Kidney tubule cell (primary cell): ENCODE measurements around the gene WDR6.

Experiments used
- DNase-seq: peaks from one replicate; pipeline ENCODE4 v3.0.0-alpha.2; 2018; ENCODE audit warnings: low spot score

Gene WDR6

DNA sequence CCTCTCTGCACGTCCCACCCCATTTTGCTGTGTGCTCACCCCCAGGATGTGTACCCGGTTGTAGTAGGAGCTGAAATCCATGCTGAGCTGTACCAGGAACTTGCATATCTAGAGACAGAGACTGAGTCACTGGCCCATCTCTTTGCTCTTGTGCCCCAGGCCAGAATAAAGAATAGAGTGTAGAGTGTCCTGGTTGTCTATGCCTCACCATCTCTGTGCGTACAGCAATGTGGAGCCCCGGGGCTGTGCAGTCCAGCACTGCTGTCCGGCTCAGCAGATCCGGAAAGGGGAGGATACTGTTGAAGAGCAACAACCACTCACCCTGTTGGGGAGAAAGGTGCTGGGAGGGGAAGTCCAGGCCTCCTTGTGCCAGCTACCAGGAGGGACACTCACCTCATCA, 8.6 kb downstream of the WDR6 start:
- peak; percentile 29 for DNase-seq

DNA sequence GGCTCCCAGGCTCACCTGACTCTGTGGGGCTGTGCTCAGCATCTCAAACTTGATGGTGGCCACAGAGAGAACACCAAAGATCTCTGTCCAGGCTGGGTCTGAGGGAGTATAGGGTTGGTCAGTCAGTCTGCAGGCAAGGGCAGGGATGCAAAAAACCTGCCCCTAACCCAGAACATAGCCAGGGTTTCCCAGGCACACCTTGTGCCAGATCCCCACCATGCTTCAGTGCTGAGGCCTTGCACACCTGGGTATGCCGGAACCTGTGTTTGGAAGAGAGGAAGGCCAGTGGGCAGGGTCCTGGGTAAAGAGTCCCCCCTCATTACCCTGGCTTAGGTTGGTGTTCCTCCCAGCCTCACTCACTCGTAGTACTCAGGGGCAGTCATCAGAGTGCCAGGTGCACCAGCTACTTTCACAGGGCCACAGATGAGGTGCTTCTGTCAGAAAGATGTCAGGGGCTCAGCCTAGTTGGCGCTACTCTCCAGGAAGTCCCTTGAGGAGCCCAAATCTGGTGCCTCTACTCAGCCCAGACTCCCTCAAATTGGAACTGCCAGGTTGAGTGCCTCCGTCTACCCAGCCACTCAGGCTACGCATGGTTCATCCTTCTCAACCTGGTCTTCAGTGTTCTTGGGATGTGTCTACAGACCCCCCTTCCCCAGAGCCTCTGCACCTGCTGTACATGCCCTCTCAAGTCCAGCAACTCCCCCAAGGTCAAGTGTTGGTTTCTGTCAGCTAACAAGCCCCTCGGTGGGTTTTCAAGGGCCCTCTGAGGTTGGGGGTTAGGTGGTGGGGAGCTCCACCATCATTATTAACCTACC, 9.4 kb downstream of the WDR6 start:
- DNase-seq = no peak

DNA sequence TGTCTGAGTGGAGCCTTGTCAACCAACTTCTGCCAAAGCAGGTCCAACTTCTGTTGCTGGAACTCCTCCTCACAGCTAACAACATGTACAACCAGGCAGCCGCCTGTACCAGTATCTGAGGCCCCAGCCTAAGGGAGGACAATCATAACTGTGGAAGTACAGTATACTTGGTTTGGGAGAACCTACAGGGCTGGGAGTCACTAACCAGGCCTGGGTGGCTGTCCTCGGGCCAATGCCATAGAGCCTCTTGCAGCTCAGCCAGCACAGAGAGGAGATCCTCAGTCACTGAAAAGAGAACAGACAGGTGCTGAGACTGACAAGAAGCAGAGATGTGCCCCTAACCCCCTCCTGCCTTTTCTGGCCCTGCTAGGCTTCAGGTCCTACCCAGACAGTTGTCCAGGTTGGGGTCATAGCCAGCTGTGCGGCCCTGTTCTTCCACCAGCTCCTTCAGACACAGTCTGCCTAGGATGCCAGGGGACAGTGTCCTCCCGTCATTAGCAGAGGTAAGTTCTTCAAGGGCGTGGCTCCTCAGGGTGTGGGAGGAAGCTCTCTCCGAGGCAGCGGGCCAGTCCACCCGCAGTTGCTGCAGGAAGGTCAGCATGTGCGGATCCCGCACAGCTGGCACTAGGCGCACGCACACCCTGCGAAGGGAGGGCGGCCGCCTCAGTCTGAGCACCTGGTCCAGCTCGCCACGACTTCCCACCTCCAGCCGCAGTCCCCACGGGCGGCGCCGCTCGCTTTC, 10.2 kb downstream of the WDR6 start:
- DNase-seq = no peak

- DNase-seq = peak; percentile 75
These were observed 10.9 kb downstream of the WDR6 start, which contains the start of gene DALRD3 for GRCh38 chr3:49017971-49018706. Gene DALRD3 (minus strand): TSS chr3:49018580. CDS start chr3:49018564, 16 bp downstream.

- no peak for DNase-seq
These were observed 11.5 kb downstream of the WDR6 start for GRCh38 chr3:49018707-49019006.

- no peak for DNase-seq
These were observed 12.7 kb downstream of the WDR6 start for GRCh38 chr3:49019941-49020329.

DNA sequence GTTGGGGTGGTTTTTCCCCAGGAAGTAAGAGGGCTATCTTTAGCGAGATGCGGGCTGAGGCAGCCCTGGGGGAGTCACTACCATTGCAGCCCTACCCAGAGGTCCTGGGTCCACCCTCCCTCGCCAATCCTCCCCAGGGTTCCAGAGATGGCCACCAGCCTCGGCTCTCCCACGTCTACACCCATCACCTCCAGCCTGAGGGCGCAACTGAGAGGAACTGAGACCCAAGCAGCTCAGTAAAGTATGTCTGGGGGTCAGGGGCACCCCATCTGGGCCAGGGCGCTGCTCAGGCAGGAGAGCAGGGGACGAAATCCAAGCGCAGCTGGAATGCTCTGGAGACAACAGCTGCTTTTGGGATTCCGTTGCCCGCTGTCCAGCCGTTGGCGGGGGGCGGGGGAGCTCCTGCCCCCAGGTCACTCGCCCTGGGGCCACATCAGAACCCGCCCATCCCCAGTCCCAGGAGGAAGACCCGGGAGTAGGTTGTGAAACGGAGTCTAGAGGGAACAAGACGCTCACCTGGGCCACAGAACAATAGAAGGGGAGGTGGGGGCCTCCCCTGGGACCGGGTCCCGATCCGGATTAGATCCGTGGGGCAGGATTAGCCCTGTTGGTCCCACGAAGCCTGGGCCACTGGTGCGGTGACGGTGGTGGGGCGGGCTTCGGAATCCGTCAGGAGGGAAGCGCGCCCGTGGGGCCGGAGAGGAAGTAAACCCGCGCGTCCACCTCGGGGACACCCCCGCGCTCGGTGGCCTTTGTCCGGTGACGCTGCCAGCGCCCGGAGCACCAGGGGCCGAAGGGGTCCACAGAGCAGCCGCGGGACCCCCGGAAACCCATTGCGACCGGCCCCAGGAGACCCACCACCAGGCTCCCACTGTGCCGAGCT, 13.4 kb downstream of the WDR6 start:
- DNase-seq = peak; percentile 47

- peak; percentile 98 for DNase-seq
These were observed 14.1 kb downstream of the WDR6 start for GRCh38 chr3:49021213-49021812.

DNA sequence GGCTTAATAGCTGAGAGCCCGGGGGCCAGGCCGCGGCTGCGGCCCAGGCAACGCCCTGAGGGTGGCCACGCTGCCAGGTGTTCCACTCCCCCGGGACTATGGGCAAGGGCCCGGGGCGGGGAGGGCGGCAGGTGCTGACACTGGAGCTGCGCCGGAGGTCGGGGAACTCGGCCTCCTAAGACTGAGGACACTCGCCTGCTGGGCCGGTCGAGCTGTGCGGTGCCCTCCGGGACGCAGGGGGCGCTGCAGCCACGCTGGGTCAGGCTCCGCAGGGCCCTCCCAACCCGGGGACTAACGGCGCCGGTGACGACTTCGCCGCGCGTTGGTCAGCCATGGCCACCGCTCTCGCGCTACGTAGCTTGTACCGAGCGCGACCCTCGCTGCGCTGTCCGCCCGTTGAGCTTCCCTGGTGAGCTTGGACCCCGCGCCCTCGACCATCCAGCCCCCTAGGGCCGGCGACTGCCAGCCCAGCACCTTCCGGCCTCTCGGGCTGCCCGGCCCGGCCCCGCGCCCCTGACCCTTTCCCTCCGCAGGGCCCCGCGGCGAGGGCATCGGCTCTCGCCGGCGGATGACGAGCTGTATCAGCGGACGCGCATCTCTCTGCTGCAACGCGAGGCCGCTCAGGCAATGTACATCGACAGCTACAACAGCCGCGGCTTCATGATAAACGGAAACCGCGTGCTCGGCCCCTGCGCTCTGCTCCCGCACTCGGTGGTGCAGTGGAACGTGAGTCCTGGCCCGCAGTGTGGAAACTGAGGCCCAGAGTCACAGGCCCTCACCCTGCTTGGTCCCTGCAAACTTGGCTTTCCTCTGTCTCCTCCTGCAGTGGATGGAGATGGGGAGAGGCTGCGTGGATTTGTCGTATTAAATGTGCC, 14.9 kb downstream of the WDR6 start, which contains the start of gene NDUFAF3:
Gene NDUFAF3, plus strand, starts transcription at position 309 of the 875 bp plus-strand sequence. Its CDS starts 24 bp downstream, at position 333.
- peak; percentile 95 for DNase-seq

- peak; percentile 39 for DNase-seq
These were observed 15.5 kb downstream of the WDR6 start for GRCh38 chr3:49022688-49023171.

DNA sequence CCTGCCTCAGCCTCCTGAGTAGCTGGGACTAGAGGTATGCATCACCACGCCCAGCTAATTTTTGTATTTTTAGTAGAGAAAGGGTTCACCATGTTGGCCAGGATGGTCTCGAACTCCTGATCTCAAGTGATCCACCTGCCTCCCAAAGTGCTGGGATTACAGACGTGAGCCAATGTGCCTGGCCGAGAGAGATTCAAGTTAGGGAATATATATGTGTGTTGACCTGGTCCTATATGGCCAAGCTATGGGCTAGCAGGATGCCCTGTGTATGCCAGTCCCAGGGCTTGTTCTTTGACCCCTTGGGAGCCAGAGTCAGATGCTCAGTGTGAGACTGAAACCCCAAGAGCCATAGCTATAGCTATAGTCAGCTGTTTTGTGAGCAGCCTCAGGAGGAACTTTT, 16.6 kb downstream of the WDR6 start:
- DNase-seq = no peak

DNA sequence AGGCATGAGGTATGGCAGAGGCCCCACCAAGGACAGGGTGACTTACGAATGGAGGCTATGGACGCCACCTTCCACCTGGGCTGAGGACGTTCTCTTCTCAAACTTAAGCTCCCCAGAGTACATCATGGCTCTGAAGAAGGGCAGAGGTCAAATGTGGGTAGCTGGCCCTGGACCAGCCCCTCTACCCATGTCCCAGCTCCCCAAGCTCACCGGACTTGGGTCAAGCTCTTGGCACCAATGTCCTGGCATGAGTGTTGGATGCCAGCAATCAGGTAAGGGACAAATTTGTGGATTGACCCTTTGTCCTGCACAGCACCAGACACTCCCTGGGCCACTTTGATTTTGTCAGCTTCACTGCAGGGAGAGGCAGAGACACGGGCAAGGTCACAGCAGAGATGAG, 17.3 kb downstream of the WDR6 start:
- no peak for DNase-seq

DNA sequence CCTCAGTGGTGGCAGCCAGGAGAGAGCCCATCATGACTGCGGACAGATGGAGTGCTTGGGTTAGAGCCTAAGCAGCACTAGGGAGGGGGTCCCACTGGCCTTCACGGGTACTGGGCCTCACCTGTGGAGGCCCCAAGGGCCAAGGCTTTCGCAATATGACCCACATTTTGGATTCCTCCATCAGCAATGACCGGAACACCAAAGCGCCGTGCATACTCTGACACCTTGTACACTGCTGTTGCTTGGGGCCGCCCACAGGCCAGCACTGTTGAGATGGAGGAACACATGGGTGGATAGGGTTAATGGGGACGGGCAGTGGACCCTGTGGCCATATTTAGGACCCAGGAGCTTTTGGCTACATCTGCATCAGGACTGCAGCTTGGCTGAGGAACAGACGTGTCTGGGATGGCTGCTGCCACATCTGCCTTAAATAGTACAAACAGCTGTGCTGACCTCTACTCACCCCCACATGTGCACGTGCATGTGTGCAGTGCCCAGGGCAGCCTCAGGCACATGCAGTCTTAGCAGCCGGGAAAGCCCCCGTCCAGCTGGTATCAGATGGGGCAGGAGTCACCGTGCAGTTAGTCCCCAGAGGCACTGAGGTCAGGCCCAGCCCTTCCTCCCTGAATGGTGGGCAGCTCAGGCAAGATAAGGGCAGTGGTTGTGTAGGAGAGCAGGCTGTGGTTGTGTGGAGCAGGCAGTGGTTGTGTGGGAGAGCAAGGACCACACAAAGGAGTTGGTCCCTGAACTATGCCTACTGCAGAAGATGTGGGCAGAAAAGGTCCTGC, 18.0 kb downstream of the WDR6 start:
- no peak for DNase-seq

DNA sequence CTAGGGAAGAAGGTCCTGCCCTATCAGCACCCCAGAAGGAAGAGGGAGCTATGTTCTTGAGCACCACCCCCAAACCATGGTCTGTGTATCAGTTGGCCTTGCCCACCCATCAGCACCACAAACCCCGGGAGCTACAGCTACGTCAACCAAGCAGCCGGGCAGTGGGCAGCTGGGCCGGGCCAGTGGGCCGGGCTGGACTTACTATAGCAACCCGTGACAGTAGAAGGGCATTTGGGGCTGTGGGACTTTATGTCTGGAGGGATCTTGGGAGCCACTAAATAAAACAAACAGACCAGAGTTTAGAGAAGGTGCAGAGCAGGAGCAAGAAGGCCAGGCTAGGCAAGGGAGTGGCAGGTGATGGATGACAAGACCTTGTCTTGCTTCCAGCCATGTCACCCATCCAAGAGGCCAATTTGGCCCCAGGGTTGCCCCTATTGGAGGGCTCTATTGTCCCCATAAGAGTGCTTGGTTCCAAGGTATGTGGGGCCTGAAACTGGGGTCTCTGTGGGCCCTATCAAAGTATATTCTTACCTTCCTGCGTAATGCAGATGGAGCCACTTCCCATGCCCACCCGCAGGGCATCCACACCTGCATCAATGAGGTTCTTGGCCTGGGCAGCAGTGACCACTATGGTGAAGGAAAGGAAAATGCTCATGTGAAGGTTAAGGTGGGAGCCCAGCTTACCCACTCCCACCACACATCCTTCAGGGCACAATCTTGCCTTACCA, 18.8 kb downstream of the WDR6 start:
- DNase-seq = no peak

DNA sequence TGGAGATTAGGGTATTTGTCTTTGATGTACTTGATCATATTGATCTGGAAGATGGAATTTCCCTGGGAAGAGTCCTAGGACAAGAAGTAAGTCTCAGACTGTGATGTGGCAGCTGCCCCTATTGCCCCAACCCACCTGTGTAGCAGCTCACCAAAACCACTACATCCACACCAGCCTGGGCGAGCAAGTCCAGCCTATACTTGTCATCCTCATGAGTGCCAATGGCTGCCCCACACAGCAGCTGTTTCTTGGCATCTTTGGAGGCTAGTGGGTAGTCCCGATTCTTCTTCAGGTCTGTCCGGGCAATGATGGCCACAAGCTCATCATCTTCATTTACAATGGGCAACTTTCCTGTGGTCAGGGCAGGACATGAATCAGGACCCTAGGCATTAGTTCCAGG, 19.3 kb downstream of the WDR6 start:
- no peak for DNase-seq

GRCh38 chr3:49027634-49028033, 20.4 kb downstream of the WDR6 start:
- no peak for DNase-seq

GRCh38 chr3:49028298-49028672, 21.1 kb downstream of the WDR6 start:
- DNase-seq = no peak

DNA sequence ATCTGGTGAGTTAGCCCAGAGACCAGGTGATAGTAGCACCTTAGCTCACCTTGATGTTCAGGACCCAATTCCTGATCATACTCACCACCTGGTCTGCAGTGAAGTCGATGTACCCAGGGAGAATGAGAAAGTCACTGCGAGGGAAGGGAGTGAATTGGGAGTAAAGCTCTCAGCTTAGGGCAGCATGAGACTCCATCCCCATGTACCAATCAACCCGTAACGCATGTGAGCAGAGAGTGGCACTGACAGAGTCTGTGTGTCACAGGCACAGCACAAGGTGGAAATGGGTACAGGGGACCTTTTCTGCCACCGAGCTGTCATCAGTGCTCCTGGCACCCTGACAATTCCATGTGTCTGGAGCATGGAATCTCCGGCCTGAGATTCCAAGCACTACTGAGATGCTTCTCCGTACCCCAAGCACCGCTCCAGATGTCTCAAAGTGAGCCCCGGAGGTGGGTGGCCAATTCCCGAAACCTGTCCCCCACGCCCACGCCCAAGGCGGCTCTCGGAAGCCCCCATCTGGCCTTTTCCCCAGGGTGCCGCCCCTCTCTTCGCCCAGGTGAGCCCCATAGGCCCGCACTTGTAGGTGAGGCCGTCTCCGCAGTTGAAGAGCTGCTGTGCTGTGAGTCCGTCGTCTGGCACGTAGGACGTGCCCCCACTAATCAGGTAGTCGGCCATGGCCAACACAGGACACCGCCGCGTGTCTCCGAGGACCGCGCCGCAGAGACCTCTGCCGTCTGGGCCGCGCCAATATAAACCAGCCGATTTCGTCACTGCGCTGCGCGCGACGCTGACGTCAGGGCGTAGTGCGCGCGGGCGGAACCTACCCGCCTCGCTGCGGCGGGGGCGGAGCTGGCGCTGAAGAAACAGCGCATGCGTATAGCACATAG, 21.7 kb downstream of the WDR6 start, which contains the start of gene IMPDH2:
Gene IMPDH2, minus strand, starts transcription at position 726 of the 890 bp plus-strand sequence. Its CDS starts 48 bp downstream, at position 678.
- peak; percentile 93 for DNase-seq
